ENCODE measurements around the gene ZNF512.

ZNF512 gene

GRCh38 chr2:27664622-27665363, 82.0 kb downstream of the ZNF512 start:
- DNase-seq (ENCODE audit: low read depth): no peak
- H3K4me3 ChIP-seq (ENCODE audit: low read depth, low read length): peak overlapping the region; percentile 88
- TF ChIP-seq CTCF (IDR thresholded peaks at IDR 0.05; ENCODE audit: insufficient read depth, low read depth, low read length, missing control alignments): no peak

GRCh38 chr2:27667446-27667845, 84.6 kb downstream of the ZNF512 start:
- DNase-seq (ENCODE audit: low read depth): no peak
- no peak overlapping the region for H3K4me3 ChIP-seq (ENCODE audit: low read depth, low read length)
- no peak for TF ChIP-seq CTCF (IDR thresholded peaks at IDR 0.05; ENCODE audit: insufficient read depth, low read depth, low read length, missing control alignments)

- no peak overlapping the region for H3K4me3 ChIP-seq (ENCODE audit: low read depth, low read length)
- DNase-seq (ENCODE audit: low read depth): no peak
- TF ChIP-seq CTCF (IDR thresholded peaks at IDR 0.05; ENCODE audit: insufficient read depth, low read depth, low read length, missing control alignments): no peak
Observed at GRCh38 chr2:27671235-27671634, 88.4 kb downstream of the ZNF512 start.

Data from GM12865 (cell line).